ENCODE data around the gene SCP2D1.

Gene SCP2D1

DNA sequence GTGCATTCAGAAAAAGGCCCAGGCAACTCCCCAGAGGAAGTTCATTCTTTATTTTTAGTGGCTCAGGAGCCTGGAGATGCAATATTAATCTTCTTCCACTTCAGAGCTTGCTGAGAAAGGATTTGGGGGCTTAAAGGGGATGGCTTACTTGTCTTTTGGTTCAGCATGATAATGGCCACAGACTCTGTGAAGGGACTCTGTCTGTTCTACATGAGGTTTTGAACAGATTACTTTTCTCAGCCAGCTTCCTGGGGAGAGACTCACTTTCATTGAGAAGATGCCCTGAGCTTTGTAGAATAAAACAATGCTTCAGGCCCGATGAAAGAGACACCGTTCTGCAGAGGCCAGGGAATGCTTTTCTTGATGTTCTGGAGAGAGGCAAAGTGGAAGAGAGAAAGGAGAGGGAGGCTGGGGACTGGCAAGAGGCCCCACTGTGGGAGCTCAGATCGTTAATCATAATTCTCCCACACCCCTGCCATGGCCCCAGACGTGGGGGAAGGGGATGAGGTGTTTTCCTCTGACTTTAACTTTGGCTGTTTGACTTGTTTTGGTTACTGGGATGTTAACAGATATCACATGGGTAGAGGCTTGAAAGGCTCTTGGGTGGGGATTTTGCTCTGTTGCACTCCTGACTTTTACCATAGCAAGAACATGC is 19.1 kb downstream of the SCP2D1 start:
- H3K4me2 ChIP-seq = no peak overlapping the region

DNA sequence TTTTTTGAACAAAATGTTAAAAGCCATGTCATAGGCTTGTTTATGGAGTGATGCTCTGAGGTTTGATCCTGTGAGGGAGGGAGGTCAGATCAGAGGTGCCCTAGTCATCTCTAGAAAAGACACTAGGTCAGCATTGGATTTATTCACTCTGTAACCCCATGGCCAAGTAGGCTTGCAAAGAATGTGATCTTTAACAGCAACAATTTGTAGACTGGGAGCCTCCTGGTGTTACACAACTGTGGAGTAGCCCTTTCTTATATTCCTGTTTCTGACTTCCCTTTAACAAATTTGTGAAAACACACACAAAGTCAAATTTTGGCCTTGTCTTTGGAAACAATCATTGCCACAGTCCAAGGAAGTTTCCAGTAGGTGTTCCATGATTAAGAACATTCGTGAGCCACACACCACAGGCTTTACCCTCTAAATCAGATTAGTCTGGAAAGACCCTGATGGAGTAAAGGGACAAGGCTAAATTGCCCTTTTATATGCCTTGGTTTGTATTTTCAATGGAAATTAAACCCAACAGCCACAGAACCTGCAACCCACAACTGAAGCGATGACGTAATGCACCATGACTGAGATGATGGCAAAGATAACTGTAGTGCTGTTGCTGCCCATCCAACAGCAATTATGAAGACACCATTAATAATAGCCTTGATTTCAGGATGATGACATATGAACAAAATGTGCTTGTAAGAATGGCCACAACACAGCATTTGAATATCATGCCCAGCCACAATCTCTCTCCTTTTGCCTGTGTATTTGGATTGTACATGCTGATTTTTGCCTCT is 22.1 kb downstream of the SCP2D1 start:
- H3K79me2 ChIP-seq (ENCODE audit: insufficient read depth, low read depth) = no peaks in the 10 kb centered on the region
- no peak overlapping the region for H2AFZ ChIP-seq (ENCODE audit: low read depth)

More for the DNA sequence above, 19.1 kb downstream of the SCP2D1 start:
- H3K9ac ChIP-seq = no peak overlapping the region
- no peak overlapping the region for H3K27ac ChIP-seq
- no peak overlapping the region for H2AFZ ChIP-seq (ENCODE audit: low read depth)
- H3K4me1 ChIP-seq (ENCODE audit: low read depth, poor library complexity, severe bottlenecking) = no peaks in the 10 kb centered on the region
- H4K20me1 ChIP-seq (ENCODE audit: insufficient read depth) = no peaks in the 10 kb centered on the region
- H3K27me3 ChIP-seq (ENCODE audit: insufficient read depth, low read depth) = no peaks in the 10 kb centered on the region
- H3K4me3 ChIP-seq (IDR thresholded peaks at IDR 0.05; ENCODE audit: insufficient read depth, low read depth, low read length) = no peak overlapping the region
- H3K79me2 ChIP-seq (ENCODE audit: insufficient read depth, low read depth) = no peaks in the 10 kb centered on the region
- TF ChIP-seq, protein P1, sequence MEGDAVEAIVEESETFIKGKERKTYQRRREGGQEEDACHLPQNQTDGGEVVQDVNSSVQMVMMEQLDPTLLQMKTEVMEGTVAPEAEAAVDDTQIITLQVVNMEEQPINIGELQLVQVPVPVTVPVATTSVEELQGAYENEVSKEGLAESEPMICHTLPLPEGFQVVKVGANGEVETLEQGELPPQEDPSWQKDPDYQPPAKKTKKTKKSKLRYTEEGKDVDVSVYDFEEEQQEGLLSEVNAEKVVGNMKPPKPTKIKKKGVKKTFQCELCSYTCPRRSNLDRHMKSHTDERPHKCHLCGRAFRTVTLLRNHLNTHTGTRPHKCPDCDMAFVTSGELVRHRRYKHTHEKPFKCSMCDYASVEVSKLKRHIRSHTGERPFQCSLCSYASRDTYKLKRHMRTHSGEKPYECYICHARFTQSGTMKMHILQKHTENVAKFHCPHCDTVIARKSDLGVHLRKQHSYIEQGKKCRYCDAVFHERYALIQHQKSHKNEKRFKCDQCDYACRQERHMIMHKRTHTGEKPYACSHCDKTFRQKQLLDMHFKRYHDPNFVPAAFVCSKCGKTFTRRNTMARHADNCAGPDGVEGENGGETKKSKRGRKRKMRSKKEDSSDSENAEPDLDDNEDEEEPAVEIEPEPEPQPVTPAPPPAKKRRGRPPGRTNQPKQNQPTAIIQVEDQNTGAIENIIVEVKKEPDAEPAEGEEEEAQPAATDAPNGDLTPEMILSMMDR (conservative IDR thresholded peaks at IDR 0.05; ENCODE audit: low read depth, low read length) = no peak
- H3K36me3 ChIP-seq (ENCODE audit: insufficient read depth) = no peaks in the 10 kb centered on the region

DNA sequence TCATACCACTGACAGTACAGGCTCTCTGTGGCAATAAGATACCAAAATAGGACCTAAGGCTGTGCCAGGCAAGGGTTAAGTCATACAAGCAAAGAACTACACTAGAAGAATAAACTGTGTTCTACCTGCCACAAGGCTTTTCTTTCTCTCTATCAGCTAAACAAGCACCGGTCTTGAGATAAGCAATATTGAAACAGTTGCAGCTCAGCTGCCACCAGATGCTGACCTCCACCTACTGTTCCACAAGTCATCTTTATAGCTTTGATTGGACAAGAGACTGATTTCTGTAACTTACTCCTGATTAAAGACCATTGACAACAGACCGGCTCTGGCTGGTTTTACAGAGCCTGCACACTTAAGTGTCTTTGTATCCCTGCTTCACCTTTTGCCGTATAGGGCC is 24.1 kb downstream of the SCP2D1 start:
- Histone ChIP-seq H3K9ac (no peak overlapping the region), H4K20me1 (ENCODE audit: insufficient read depth) (no peaks in the 10 kb centered on the region), H3K27ac (no peak overlapping the region), H2AFZ (ENCODE audit: low read depth) (no peak overlapping the region), H3K4me2 (no peak overlapping the region), H3K27me3 (ENCODE audit: insufficient read depth, low read depth) (no peaks in the 10 kb centered on the region), H3K4me3 (IDR thresholded peaks at IDR 0.05; ENCODE audit: insufficient read depth, low read depth, low read length) (no peak overlapping the region), H3K79me2 (ENCODE audit: insufficient read depth, low read depth) (no peaks in the 10 kb centered on the region), H3K4me1 (ENCODE audit: low read depth, poor library complexity, severe bottlenecking) (no peaks in the 10 kb centered on the region), H3K36me3 (ENCODE audit: insufficient read depth) (no peaks in the 10 kb centered on the region)
- TF ChIP-seq, protein P1 (conservative IDR thresholded peaks at IDR 0.05; ENCODE audit: low read depth, low read length) = no peak

More for the DNA sequence above, 22.1 kb downstream of the SCP2D1 start:
- H3K4me1 ChIP-seq (ENCODE audit: low read depth, poor library complexity, severe bottlenecking) = no peaks in the 10 kb centered on the region
- no peak overlapping the region for H3K4me3 ChIP-seq (IDR thresholded peaks at IDR 0.05; ENCODE audit: insufficient read depth, low read depth, low read length)
- no peak overlapping the region for H3K4me2 ChIP-seq
- H4K20me1 ChIP-seq (ENCODE audit: insufficient read depth) = no peaks in the 10 kb centered on the region
- TF ChIP-seq, protein P1 (conservative IDR thresholded peaks at IDR 0.05; ENCODE audit: low read depth, low read length) = no peak
- no peaks in the 10 kb centered on the region for H3K36me3 ChIP-seq (ENCODE audit: insufficient read depth)
- no peaks in the 10 kb centered on the region for H3K27me3 ChIP-seq (ENCODE audit: insufficient read depth, low read depth)
- H3K27ac ChIP-seq = no peak overlapping the region
- H3K9ac ChIP-seq = no peak overlapping the region

DNA sequence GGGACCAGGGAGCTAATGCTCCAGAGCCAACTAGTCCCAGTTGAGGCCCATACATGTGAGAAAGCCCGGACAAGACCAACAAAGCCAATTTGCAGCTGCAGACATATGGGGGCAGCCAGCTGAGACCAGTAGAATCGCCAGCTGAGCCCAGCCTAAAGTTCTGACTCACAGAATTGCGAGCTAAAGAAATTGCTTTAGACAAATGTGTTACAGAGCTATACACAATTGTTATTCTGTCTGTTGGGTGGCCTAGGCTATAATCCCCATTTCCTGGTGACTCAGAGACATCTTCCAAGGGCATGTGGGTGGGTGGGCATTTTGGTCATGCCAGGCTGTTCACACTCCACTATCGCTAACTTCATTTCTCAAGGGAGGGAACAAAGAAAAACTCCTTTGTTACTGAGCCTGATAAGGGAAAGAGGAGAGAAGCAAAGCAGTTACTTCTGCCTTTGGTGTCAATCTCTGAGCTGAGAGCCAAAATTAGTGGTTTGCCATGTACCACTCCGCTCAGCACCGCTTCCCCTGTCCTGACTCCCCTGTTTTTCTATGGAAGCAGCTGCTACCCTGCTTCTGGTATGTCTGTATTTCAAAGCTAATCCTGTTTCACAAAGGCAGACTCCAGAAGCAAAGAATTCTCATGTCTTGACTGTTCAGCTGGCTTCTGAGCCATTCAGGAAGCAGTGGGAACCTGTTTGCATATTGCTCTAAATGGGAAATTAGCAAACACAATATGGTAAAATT is 26.1 kb downstream of the SCP2D1 start:
- H3K27ac ChIP-seq = no peak overlapping the region
- TF ChIP-seq, protein P1 (conservative IDR thresholded peaks at IDR 0.05; ENCODE audit: low read depth, low read length) = no peak
- H3K27me3 ChIP-seq (ENCODE audit: insufficient read depth, low read depth) = no peaks in the 10 kb centered on the region
- H3K79me2 ChIP-seq (ENCODE audit: insufficient read depth, low read depth) = no peaks in the 10 kb centered on the region
- no peak overlapping the region for H3K4me2 ChIP-seq
- H3K9ac ChIP-seq = no peak overlapping the region
- H3K4me1 ChIP-seq (ENCODE audit: low read depth, poor library complexity, severe bottlenecking) = no peaks in the 10 kb centered on the region
- H3K4me3 ChIP-seq (IDR thresholded peaks at IDR 0.05; ENCODE audit: insufficient read depth, low read depth, low read length) = no peak overlapping the region
- no peak overlapping the region for H2AFZ ChIP-seq (ENCODE audit: low read depth)
- no peaks in the 10 kb centered on the region for H3K36me3 ChIP-seq (ENCODE audit: insufficient read depth)
- H4K20me1 ChIP-seq (ENCODE audit: insufficient read depth) = no peaks in the 10 kb centered on the region
